Measurements from ENCODE around the gene WEE1.

DNA sequence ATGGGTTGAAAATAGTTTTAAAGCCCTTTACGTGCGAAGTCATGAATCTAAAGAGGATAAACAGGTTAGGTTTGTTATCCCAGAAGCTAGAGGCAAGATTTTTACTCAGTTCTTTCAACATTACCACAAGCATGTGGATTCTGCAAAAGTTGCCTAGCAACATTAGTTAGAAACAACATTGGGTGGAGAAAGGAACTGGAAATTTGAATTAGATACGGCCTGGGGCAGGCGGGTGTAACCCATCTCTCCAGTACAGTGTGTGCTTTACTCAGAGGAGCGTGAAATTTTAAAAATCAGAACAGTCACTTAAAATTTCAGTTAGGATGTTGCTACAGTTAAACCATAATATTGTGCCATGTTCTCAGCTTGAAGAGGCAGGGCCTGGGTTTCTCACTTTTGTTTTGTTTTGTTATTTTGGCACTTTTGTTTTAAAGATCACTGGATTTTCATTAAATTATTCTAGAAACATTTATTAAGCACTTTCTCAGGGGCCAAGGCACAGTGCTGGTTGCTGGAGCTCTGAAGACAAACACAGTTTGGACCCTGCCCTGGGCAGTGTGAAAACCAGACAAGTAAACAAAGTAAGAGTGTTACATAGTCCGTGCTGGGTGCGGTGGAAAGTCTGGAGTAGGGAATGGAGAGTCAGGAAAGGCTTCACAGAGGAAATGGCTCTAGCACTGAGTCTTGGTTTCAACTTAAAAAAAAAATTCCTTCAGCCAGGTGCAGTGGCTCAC is 4.4 kb upstream of the WEE1 start:
- TF ChIP-seq, protein P1, sequence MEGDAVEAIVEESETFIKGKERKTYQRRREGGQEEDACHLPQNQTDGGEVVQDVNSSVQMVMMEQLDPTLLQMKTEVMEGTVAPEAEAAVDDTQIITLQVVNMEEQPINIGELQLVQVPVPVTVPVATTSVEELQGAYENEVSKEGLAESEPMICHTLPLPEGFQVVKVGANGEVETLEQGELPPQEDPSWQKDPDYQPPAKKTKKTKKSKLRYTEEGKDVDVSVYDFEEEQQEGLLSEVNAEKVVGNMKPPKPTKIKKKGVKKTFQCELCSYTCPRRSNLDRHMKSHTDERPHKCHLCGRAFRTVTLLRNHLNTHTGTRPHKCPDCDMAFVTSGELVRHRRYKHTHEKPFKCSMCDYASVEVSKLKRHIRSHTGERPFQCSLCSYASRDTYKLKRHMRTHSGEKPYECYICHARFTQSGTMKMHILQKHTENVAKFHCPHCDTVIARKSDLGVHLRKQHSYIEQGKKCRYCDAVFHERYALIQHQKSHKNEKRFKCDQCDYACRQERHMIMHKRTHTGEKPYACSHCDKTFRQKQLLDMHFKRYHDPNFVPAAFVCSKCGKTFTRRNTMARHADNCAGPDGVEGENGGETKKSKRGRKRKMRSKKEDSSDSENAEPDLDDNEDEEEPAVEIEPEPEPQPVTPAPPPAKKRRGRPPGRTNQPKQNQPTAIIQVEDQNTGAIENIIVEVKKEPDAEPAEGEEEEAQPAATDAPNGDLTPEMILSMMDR (IDR thresholded peaks at IDR 0.05): no peak
- no peak for TF ChIP-seq ZFX (IDR thresholded peaks at IDR 0.05; ENCODE audit: borderline replicate concordance)
